IMR-90 (cell line): ENCODE data around the gene FGF5. TPM values are rescaled to one million over a fixed set of nuclear protein-coding genes. Genes with fewer than 3 reads are reported as not detected.

Source experiments
- ATAC-seq: fragments of 200-7000 bp; cut with Tn5 transposase; 2 replicates; pipeline ENCODE4 v1.9.1; 2020; ENCODE audit warnings: low read depth, mild to moderate bottlenecking, moderate library complexity
- BruUV-seq: library from RNA; stranded (reverse); fragments of 400-500 nt; replicated peaks from 2 replicates; lab custom pipeline; 2021; lab: Mats Ljungman, UMichigan
- CTCF ChIA-PET: fragments of 300-600 bp; formaldehyde crosslinking; extraction: SDS; loops from one replicate; lab custom pipeline; 2021; ENCODE audit warnings: antibody characterized with exemption; lab: Yijun Ruan, JAX
- POLR2A ChIA-PET: fragments of 300-600 bp; sonication (Branson Sonifier 250); formaldehyde crosslinking; loops from one replicate; lab custom pipeline; 2022; ENCODE audit warnings: antibody characterized with exemption; ENCODE audit not compliant: unreplicated experiment; lab: Charles Lee
- DNase-seq: peaks from one replicate; pipeline ENCODE4 v3.0.0; 2013
- H2AFZ ChIP-seq: replicated peaks from 2 replicates; pipeline ENCODE3; 2013; ENCODE audit warnings: low read length, mild to moderate bottlenecking; ENCODE audit not compliant: poor library complexity
- H2AK5ac ChIP-seq: 2 replicates; pipeline ENCODE4 v1.6.1; 2013; ENCODE audit warnings: low read depth, low read length, inconsistent platforms
- H2AK9ac ChIP-seq: replicated peaks from 2 replicates; pipeline ENCODE3; 2013; ENCODE audit warnings: mild to moderate bottlenecking, low read depth, low read length, moderate library complexity; ENCODE audit not compliant: poor library complexity
- H2BK120ac ChIP-seq: 2 replicates; pipeline ENCODE4 v1.6.1; 2013; ENCODE audit warnings: low read depth, low read length, inconsistent platforms
- H2BK15ac ChIP-seq: 3 replicates; pipeline ENCODE4 v1.6.1; 2013; ENCODE audit warnings: low read depth, low read length, inconsistent platforms
- H2BK20ac ChIP-seq: 2 replicates; pipeline ENCODE4 v1.6.1; 2013; ENCODE audit warnings: low read depth, mild to moderate bottlenecking, inconsistent platforms, low read length, moderate library complexity
- H2BK5ac ChIP-seq: 2 replicates; pipeline ENCODE4 v1.6.1; 2013; ENCODE audit warnings: mild to moderate bottlenecking, low read depth, low read length, inconsistent platforms; ENCODE audit not compliant: poor library complexity, severe bottlenecking
- H3K14ac ChIP-seq: replicated peaks from 2 replicates; pipeline ENCODE4 v1.6.1; 2013; ENCODE audit warnings: low read depth, low read length, inconsistent platforms
- H3K18ac ChIP-seq: 2 replicates; pipeline ENCODE4 v1.6.1; 2013; ENCODE audit warnings: low read depth, low read length, control low read depth
- H3K23ac ChIP-seq: 2 replicates; pipeline ENCODE4 v1.6.1; 2013; ENCODE audit warnings: low read depth, low read length, inconsistent platforms
- H3K27ac ChIP-seq: 2 replicates; pipeline ENCODE4 v1.5.1; 2013; ENCODE audit warnings: mild to moderate bottlenecking, control low read depth, low read length; ENCODE audit not compliant: insufficient read depth
- H3K27me3 ChIP-seq: 2 replicates; pipeline ENCODE4 v1.6.1; 2013; ENCODE audit warnings: low read length; ENCODE audit not compliant: control insufficient read depth, insufficient read depth
- H3K36me3 ChIP-seq: 2 replicates; pipeline ENCODE4 v1.6.1; 2013; ENCODE audit warnings: low read length, mixed read lengths; ENCODE audit not compliant: control insufficient read depth, insufficient read depth
- H3K4ac ChIP-seq: 2 replicates; pipeline ENCODE4 v1.6.1; 2013; ENCODE audit warnings: low read depth, low read length, inconsistent platforms
- H3K4me1 ChIP-seq: 2 replicates; pipeline ENCODE4 v1.6.1; 2013; ENCODE audit warnings: low read length, mixed read lengths; ENCODE audit not compliant: control insufficient read depth, insufficient read depth
- H3K4me2 ChIP-seq: 2 replicates; pipeline ENCODE4 v1.6.1; 2013; ENCODE audit warnings: low read depth, mild to moderate bottlenecking, control low read depth, low read length, moderate library complexity
- H3K4me3 ChIP-seq: 2 replicates; pipeline ENCODE4 v1.5.1; 2013; ENCODE audit warnings: low read depth, mild to moderate bottlenecking, control low read depth, low read length, moderate library complexity; ENCODE audit not compliant: insufficient read depth
- H3K56ac ChIP-seq: 2 replicates; pipeline ENCODE4 v1.6.1; 2013; ENCODE audit warnings: low read length, inconsistent platforms; ENCODE audit not compliant: insufficient read depth; ENCODE audit errors: extremely low read depth
- H3K79me1 ChIP-seq, 2 experiments: 2 replicates each; pipeline ENCODE4 v1.6.1; 2013; ENCODE audit warnings: low read length in 2 of 2, inconsistent platforms in 1 of 2, low read depth in 1 of 2
- H3K9ac ChIP-seq: 2 replicates; pipeline ENCODE4 v1.6.1; 2013; ENCODE audit warnings: low read depth, low read length, control low read depth
- H3K9me1 ChIP-seq: 2 replicates; pipeline ENCODE4 v1.6.1; 2013; ENCODE audit warnings: low read length, inconsistent platforms; ENCODE audit not compliant: insufficient read depth
- H3K9me3 ChIP-seq: 2 replicates; pipeline ENCODE4 v1.6.1; 2013; ENCODE audit warnings: low read length; ENCODE audit not compliant: control insufficient read depth, insufficient read depth
- H4K20me1 ChIP-seq: 2 replicates; pipeline ENCODE4 v1.6.1; 2013; ENCODE audit warnings: low read length, inconsistent platforms; ENCODE audit not compliant: insufficient read depth
- H4K5ac ChIP-seq: 2 replicates; pipeline ENCODE4 v1.6.1; 2013; ENCODE audit warnings: mild to moderate bottlenecking, low read depth, low read length, control low read depth
- H4K8ac ChIP-seq, 2 experiments: 2 replicates each; pipeline ENCODE4 v1.6.1; 2013; ENCODE audit warnings: low read depth in 2 of 2, low read length in 2 of 2, control low read depth in 1 of 2, inconsistent platforms in 1 of 2
- H4K91ac ChIP-seq: 2 replicates; pipeline ENCODE4 v1.6.1; 2013; ENCODE audit warnings: low read depth, low read length, inconsistent platforms; ENCODE audit not compliant: insufficient read depth
- ELK1 ChIP-seq: fragments of 150-350 bp; IDR thresholded peaks from 2 replicates; pipeline ENCODE4 v1.6.1; 2016; ENCODE audit warnings: low read depth, mild to moderate bottlenecking, low read length, moderate library complexity, borderline replicate concordance
- FOS ChIP-seq: fragments of 150-350 bp; IDR thresholded peaks from 2 replicates; pipeline ENCODE4 v1.6.1; 2016; ENCODE audit warnings: low read depth, low read length
- MAFK ChIP-seq: IDR thresholded peaks from 2 replicates; pipeline ENCODE4 v1.6.1; 2012; ENCODE audit warnings: low read depth, low read length, improper control_type of control experiment
- MAZ ChIP-seq: IDR thresholded peaks from 2 replicates; pipeline ENCODE4 v1.6.1; 2012; ENCODE audit warnings: low read depth, mild to moderate bottlenecking, low read length, improper control_type of control experiment, moderate library complexity, borderline replicate concordance
- MXI1 ChIP-seq: IDR thresholded peaks from 2 replicates; pipeline ENCODE4 v1.6.1; 2012; ENCODE audit warnings: low read depth, mild to moderate bottlenecking, low read length, moderate library complexity, borderline replicate concordance
- NFE2L2 ChIP-seq: fragments of 150-350 bp; IDR thresholded peaks from 2 replicates; pipeline ENCODE4 v1.6.1; 2016; ENCODE audit warnings: low read depth, mild to moderate bottlenecking, low read length
- POLR2A ChIP-seq: IDR thresholded peaks from 2 replicates; pipeline ENCODE4 v1.6.1; 2012; ENCODE audit warnings: mild to moderate bottlenecking, low read depth, low read length
- RCOR1 ChIP-seq: IDR thresholded peaks from 2 replicates; pipeline ENCODE4 v1.6.1; 2012; ENCODE audit warnings: mild to moderate bottlenecking, low read length, improper control_type of control experiment; ENCODE audit not compliant: insufficient replicate concordance
- RFX5 ChIP-seq: IDR thresholded peaks from 2 replicates; pipeline ENCODE4 v1.8.0; 2012; ENCODE audit warnings: low read depth, mild to moderate bottlenecking, low read length, moderate library complexity
- SMC3 ChIP-seq: fragments of 150-350 bp; IDR thresholded peaks from 2 replicates; pipeline ENCODE4 v1.6.1; 2016; ENCODE audit warnings: low read depth, mild to moderate bottlenecking, antibody characterized with exemption, low read length, moderate library complexity
- WGBS, 2 experiments: methylation state at CpG; one replicate each; pipeline versions ENCODE4 v1.1.5 to v1.1.7; 2013; ENCODE audit warnings: missing lambda C conversion rate in 2 of 2; ENCODE audit not compliant: insufficient read length in 1 of 2; ENCODE audit errors: extremely low coverage in 2 of 2; 5-methylcytosine and 5-hydroxymethylcytosine counted together
- dilution Hi-C: fragments of 300-500 bp; cut with HindIII; formaldehyde crosslinking; loops from one replicate; pipeline ENCODE4 v1.14.3; 2018; ENCODE audit warnings: low sequenced_read_pairs; ENCODE audit not compliant: unreplicated experiment
- in situ Hi-C: fragments of 300-500 bp; cut with MboI; formaldehyde crosslinking; loops from 3 replicates; pipeline ENCODE4 v1.14.3; 2019; ENCODE audit warnings: low sequenced_read_pairs, inconsistent platforms, mixed read lengths
- intact Hi-C: fragments of 100-400 bp; cut with micrococcal nuclease; formaldehyde crosslinking; loops from 2 replicates; pipeline ENCODE4 v1.10.0; 2022
- polyA plus RNA-seq, 3 experiments: library from polyadenylated mRNA; depleted of rRNA; stranded (reverse); fragments of >200 nt; gene quantifications; 2 replicates each; pipeline ENCODE4 v1.2.3, GENCODE V29; 2012; ENCODE audit warnings: low replicate concordance in 1 of 3
- total RNA-seq: library from RNA; depleted of rRNA; stranded (reverse); fragments of >200 nt; gene quantifications from 2 replicates; pipeline ENCODE4 v1.2.3, GENCODE V29; 2012
- TF ChIP-seq, protein P1 (sequence below): fragments of 150-350 bp; IDR thresholded peaks from 2 replicates; pipeline ENCODE4 v1.6.1; 2017; ENCODE audit warnings: mild to moderate bottlenecking, antibody characterized with exemption, low read length, low read depth
- TF ChIP-seq, protein P2 (sequence below): conservative IDR thresholded peaks from 2 replicates; pipeline ENCODE4 v1.5.1; 2012; ENCODE audit warnings: mild to moderate bottlenecking, low read depth, low read length, improper control_type of control experiment

Gene FGF5
- total and polyA plus RNA-seq, 2 of the 4 experiments (the other 2 are of a cell fraction): 18.6 to 42.1 TPM

DNA sequence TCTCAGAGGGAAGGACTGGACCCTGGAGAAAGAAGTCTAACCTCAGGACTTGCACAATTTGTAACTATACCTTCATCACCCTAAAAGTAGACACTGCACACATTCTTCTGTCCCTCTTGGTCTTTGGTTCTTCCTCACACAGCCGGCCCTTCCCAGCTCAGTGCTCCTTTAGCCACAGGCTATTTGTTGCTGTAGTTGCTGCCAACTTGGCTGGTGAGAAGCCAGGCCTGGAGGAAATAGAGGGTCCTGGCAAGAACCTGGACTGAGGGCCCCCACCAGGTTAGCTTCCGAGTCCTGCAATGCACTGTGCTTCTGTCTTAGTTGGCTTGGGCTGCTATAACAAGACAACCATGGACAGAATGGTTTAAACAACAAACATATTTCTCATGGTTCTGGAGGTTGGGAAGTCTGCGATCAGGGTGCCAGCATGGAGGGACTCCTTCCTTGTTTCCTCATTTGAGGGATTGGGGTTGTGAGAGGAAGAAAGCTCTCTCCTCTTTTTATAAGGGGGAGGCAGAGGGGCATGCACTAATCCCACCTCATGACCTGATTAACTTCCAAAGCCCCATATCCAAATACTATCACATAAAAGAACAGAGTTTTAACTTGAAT lies 4.4 kb upstream of the FGF5 start:
- no peak overlapping the region for H2AFZ ChIP-seq
- no peak for TF ChIP-seq SMC3
- no peak for TF ChIP-seq POLR2A
- no peak for TF ChIP-seq RCOR1
- TF ChIP-seq MAFK: no peak
- no peak for TF ChIP-seq ELK1
- no peak for TF ChIP-seq FOS
- no peak for TF ChIP-seq NFE2L2
- TF ChIP-seq MAZ: no peak
- TF ChIP-seq, protein P1, sequence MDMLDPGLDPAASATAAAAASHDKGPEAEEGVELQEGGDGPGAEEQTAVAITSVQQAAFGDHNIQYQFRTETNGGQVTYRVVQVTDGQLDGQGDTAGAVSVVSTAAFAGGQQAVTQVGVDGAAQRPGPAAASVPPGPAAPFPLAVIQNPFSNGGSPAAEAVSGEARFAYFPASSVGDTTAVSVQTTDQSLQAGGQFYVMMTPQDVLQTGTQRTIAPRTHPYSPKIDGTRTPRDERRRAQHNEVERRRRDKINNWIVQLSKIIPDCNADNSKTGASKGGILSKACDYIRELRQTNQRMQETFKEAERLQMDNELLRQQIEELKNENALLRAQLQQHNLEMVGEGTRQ: no peak
- no peak for TF ChIP-seq RFX5
- TF ChIP-seq, protein P2, sequence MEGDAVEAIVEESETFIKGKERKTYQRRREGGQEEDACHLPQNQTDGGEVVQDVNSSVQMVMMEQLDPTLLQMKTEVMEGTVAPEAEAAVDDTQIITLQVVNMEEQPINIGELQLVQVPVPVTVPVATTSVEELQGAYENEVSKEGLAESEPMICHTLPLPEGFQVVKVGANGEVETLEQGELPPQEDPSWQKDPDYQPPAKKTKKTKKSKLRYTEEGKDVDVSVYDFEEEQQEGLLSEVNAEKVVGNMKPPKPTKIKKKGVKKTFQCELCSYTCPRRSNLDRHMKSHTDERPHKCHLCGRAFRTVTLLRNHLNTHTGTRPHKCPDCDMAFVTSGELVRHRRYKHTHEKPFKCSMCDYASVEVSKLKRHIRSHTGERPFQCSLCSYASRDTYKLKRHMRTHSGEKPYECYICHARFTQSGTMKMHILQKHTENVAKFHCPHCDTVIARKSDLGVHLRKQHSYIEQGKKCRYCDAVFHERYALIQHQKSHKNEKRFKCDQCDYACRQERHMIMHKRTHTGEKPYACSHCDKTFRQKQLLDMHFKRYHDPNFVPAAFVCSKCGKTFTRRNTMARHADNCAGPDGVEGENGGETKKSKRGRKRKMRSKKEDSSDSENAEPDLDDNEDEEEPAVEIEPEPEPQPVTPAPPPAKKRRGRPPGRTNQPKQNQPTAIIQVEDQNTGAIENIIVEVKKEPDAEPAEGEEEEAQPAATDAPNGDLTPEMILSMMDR: no peak
- no peak for TF ChIP-seq MXI1

More for the DNA sequence above, 4.4 kb upstream of the FGF5 start:
- Histone ChIP-seq H3K9ac (no peak overlapping the region), H2AK5ac (peak overlapping the region; percentile 34), H3K14ac (peak overlapping the region; percentile 14; the same call in 1 of the 2 replicates), H3K4me3 (no peak overlapping the region), H4K20me1 (peaks cover 1% of the 10 kb centered on the region; the same call in 1 of the 2 replicates), H3K79me1 (peaks cover 5 to 22% of the 10 kb centered on the region in 2 experiments), H3K9me3 (no peaks in the 10 kb centered on the region), H3K4ac (no peak overlapping the region; the same call in 1 of the 2 replicates), H3K36me3 (no peaks in the 10 kb centered on the region), H4K5ac (no peak overlapping the region), H3K4me2 (no peak overlapping the region), H3K27ac (no peak overlapping the region), H2BK15ac (no peak overlapping the region), H2BK5ac (no peak overlapping the region), H3K56ac (no peak overlapping the region), H4K91ac (no peak overlapping the region), H4K8ac (no peak overlapping the region), H3K4me1 (peaks cover 6% of the 10 kb centered on the region), H2AK9ac (no peak overlapping the region), H3K18ac (no peak overlapping the region), H3K9me1 (peaks cover 11% of the 10 kb centered on the region; the same call in 1 of the 2 replicates), H2BK20ac (no peak overlapping the region), H2BK120ac (0 out of 2 replicates have a peak overlapping the region, but pooled peaks have one; percentile 17), H3K23ac (no peak overlapping the region), H3K27me3 (no peaks in the 10 kb centered on the region)
- intact Hi-C loops (no loop called here), in situ Hi-C loops (no loop called here), dilution Hi-C loops (no loop called here)
- WGBS, 2 experiments: no CpG with 5 or more reads among the region's 3 CpGs
- no TSS peak for BruUV-seq
- ChIA-PET CTCF (no interaction called here), POLR2A (no interaction called here)
- ATAC-seq: no peak
- no peak for DNase-seq
